Neutrophil (primary cell): Measurements from ENCODE around the gene NT5C3A.

ENCODE experiments used
- H3K27ac ChIP-seq: fragments of 200-600 bp; sonication (generic); 2 replicates; pipeline ENCODE4 v1.5.1; 2016; ENCODE audit warnings: mild to moderate bottlenecking, moderate library complexity
- H3K27me3 ChIP-seq: fragments of 200-600 bp; sonication (generic); 2 replicates; pipeline ENCODE4 v1.6.0; 2016; ENCODE audit warnings: mild to moderate bottlenecking
- H3K36me3 ChIP-seq: fragments of 200-600 bp; sonication (generic); 2 replicates; pipeline ENCODE4 v1.5.1; 2017
- H3K4me1 ChIP-seq, 2 experiments: fragments of 200-600 bp in 1 of 2; sonication (generic) in 1 of 2; 1 replicate in 1 of 2; 2 replicates in 1 of 2; pipeline versions ENCODE4 v1.5.1 to v1.6.1; 2013 to 2016; ENCODE audit warnings: low read depth in 1 of 2, low read length in 1 of 2, mild to moderate bottlenecking in 1 of 2, moderate library complexity in 1 of 2; ENCODE audit not compliant: control insufficient read depth in 1 of 2, insufficient read depth in 1 of 2
- H3K4me3 ChIP-seq, 2 experiments: fragments of 200-600 bp in 1 of 2; sonication (generic) in 1 of 2; 1 replicate in 1 of 2; 2 replicates in 1 of 2; pipeline ENCODE4 v1.5.1; 2013 to 2016; ENCODE audit warnings: low read depth in 1 of 2, low read length in 1 of 2, mild to moderate bottlenecking in 1 of 2, moderate library complexity in 1 of 2
- H3K9me3 ChIP-seq: fragments of 200-600 bp; sonication (generic); 2 replicates; pipeline ENCODE4 v1.5.1; 2016
- TF ChIP-seq, protein P1 (sequence below): fragments of 200-600 bp; sonication (generic); IDR thresholded peaks from 2 replicates; pipeline ENCODE4 v1.5.1; 2016; ENCODE audit warnings: antibody characterized with exemption

The NT5C3A gene

DNA sequence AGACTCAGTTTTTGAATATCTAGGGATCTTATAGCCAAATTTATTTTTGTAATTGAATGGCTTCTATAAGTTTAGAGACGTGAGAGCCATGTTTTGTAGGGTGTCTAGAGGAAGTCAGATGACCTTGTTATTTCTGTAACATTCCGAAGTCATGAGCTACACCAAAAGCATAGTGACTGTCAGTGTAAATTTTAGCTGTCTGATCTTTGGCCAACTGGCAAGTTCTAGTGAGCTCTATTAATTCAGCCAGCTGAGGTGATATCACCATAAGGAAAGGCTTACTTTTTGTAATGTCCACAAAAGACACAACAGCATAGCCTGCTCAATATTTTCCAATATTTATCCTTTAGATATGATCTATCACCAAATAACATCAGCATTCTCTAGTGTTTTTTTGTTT is 9.9 kb upstream of the NT5C3A start:
- H3K4me3 ChIP-seq, result no peak overlapping the region
- H3K27me3 ChIP-seq, result peaks cover 28% of the 10 kb centered on the region
- H3K36me3 ChIP-seq, result no peaks in the 10 kb centered on the region
- no peaks in the 10 kb centered on the region for H3K4me1 ChIP-seq
- H3K27ac ChIP-seq, result no peak overlapping the region
- H3K9me3 ChIP-seq, result peaks cover 8% of the 10 kb centered on the region
- TF ChIP-seq, protein P1, sequence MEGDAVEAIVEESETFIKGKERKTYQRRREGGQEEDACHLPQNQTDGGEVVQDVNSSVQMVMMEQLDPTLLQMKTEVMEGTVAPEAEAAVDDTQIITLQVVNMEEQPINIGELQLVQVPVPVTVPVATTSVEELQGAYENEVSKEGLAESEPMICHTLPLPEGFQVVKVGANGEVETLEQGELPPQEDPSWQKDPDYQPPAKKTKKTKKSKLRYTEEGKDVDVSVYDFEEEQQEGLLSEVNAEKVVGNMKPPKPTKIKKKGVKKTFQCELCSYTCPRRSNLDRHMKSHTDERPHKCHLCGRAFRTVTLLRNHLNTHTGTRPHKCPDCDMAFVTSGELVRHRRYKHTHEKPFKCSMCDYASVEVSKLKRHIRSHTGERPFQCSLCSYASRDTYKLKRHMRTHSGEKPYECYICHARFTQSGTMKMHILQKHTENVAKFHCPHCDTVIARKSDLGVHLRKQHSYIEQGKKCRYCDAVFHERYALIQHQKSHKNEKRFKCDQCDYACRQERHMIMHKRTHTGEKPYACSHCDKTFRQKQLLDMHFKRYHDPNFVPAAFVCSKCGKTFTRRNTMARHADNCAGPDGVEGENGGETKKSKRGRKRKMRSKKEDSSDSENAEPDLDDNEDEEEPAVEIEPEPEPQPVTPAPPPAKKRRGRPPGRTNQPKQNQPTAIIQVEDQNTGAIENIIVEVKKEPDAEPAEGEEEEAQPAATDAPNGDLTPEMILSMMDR, result no peak

DNA sequence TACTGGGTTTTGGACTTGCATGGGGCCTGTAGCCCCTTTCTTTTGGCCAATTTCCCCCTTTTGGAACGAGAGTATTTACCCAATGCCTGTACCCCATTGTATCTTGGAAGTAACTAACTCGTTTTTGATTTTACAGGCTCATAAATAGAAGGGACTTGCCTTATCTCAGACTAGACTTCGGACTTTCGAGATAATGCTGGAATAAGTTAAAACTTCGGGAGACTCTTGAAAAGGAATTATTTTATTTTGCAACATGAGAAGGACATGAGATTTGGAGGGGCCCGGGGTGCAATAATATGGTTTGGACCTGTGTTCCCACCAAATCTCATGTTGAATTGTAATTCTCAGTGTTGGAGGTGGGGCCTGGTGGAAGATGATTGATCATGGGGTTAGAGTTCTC is 8.3 kb upstream of the NT5C3A start:
- peaks cover 12% of the 10 kb centered on the region for H3K27me3 ChIP-seq
- no peaks in the 10 kb centered on the region for H3K36me3 ChIP-seq
- H3K4me1 ChIP-seq, result no peaks in the 10 kb centered on the region
- TF ChIP-seq, protein P1, result no peak
- H3K9me3 ChIP-seq, result peaks cover 8% of the 10 kb centered on the region
- no peak overlapping the region for H3K4me3 ChIP-seq
- no peak overlapping the region for H3K27ac ChIP-seq

DNA sequence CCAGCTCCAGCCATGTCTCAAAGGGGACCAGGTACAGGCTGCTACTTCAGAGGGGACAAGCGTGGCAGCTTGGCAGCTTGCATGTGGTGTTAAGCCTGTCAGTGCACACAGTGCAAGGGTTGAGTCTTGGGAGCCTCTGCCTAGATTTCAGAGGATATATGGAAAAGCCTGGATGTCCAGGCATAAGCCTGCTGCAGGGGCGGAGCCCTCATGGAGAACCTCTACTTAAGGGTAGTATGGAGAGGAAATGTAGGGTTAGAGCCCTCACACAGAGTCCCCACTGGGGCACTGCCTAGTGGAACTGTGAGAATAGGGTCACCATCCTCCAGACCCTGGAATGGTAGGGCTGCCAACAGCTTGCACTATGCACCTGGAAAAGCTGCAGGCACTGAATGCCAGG is 7.7 kb upstream of the NT5C3A start:
- no peak overlapping the region for H3K4me3 ChIP-seq
- no peak overlapping the region for H3K27ac ChIP-seq
- H3K9me3 ChIP-seq, result peaks cover 8% of the 10 kb centered on the region
- TF ChIP-seq, protein P1, result no peak
- H3K36me3 ChIP-seq, result no peaks in the 10 kb centered on the region
- H3K4me1 ChIP-seq, result no peaks in the 10 kb centered on the region
- peaks cover 7% of the 10 kb centered on the region for H3K27me3 ChIP-seq

DNA sequence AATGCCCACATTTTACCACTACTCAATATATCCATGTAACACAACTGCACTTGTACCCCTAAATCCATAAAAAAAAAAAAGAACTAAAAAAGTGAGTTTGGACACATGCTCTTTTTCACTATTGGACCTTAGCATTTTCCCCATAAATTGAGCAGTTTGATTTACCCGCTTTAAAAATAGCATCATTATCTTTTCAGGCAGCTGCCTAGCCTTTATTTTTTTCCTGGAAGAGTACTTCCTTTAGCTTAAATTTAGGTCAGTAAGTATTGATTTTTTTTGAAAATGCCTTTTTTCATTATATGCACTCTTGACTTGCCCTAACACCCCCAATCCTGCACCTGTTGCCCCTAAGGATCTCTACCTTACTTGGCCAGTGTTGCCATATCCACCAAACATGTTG is 5.3 kb upstream of the NT5C3A start:
- Histone ChIP-seq H3K4me1 (peaks cover 7 to 8% of the 10 kb centered on the region in 2 experiments), H3K27ac (no peak overlapping the region), H3K9me3 (peaks cover 8% of the 10 kb centered on the region), H3K36me3 (no peaks in the 10 kb centered on the region), H3K27me3 (no peaks in the 10 kb centered on the region), H3K4me3 (no peak overlapping the region)
- TF ChIP-seq, protein P1, result no peak

DNA sequence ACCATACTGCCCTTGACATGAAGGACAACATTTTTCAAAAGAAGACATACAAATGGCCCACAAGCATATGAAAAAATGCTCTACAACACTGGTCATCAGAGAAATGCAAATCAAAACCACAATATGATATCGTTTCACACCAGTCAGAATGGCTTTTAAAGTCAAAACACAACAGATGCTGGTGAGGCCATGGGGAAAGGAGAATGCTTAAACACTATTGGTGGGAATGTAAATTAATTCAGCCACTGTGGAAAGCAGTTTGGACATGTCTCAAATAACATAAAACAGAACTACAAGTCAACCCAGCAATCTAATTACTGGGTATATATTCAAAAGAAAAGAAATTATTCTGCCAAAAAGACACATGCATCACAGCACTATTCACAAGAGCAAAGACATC is 4.2 kb upstream of the NT5C3A start:
- H3K36me3 ChIP-seq, result no peaks in the 10 kb centered on the region
- TF ChIP-seq, protein P1, result no peak
- H3K9me3 ChIP-seq, result peaks cover 8% of the 10 kb centered on the region
- no peak overlapping the region for H3K27ac ChIP-seq
- H3K4me3 ChIP-seq, result no peak overlapping the region
- peaks cover 11 to 12% of the 10 kb centered on the region in 2 experiments for H3K4me1 ChIP-seq
- no peaks in the 10 kb centered on the region for H3K27me3 ChIP-seq

DNA sequence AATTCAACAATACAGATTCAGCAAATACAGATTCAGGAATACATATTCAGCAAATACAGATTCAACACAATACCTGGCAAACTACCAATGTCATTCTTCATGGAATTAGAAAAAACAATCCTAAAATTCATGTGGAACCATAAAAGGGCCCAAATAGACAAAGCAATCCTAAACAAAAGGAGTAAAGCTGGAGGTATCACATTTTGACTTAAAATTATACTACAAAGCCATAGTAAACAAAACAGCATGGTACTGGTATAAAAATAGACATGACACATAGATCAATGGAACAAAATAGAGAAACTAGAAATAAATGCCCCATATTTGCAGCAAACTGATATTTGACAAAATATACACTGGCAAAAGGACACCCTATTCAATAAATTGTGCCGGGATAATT is 3.4 kb upstream of the NT5C3A start:
- Histone ChIP-seq H3K27me3 (no peaks in the 10 kb centered on the region), H3K36me3 (no peaks in the 10 kb centered on the region), H3K27ac (no peak overlapping the region), H3K9me3 (peaks cover 8% of the 10 kb centered on the region), H3K4me3 (no peak overlapping the region), H3K4me1 (peaks cover 19 to 20% of the 10 kb centered on the region in 2 experiments)
- TF ChIP-seq, protein P1, result no peak
